Parathyroid adenoma (tissue), 2 donors: ENCODE data around the gene ABAT.

Experiments used
- H2AFZ ChIP-seq: fragments of 300-600 bp; sonication (generic); one replicate; pipeline ENCODE4 v1.7.0; 2017; ENCODE audit warnings: antibody characterized with exemption, mild to moderate bottlenecking
- H3K27ac ChIP-seq: fragments of 300-600 bp; sonication (generic); one replicate; pipeline ENCODE4 v1.7.0; 2017
- H3K27me3 ChIP-seq: fragments of 300-600 bp; sonication (generic); one replicate; pipeline ENCODE4 v1.7.0; 2017; ENCODE audit warnings: low read length; ENCODE audit not compliant: control insufficient read depth, insufficient read depth
- H3K36me3 ChIP-seq: fragments of 300-600 bp; sonication (generic); one replicate; pipeline ENCODE4 v1.7.0; 2017; ENCODE audit warnings: low read length; ENCODE audit not compliant: control insufficient read depth, insufficient read depth
- H3K4me1 ChIP-seq: fragments of 300-600 bp; sonication (generic); one replicate; pipeline ENCODE4 v1.7.0; 2017; ENCODE audit warnings: control low read depth
- H3K4me2 ChIP-seq: fragments of 300-600 bp; sonication (generic); one replicate; pipeline ENCODE4 v1.7.0; 2017; ENCODE audit warnings: low read length
- H3K4me3 ChIP-seq: fragments of 300-600 bp; sonication (generic); one replicate; pipeline ENCODE4 v1.7.0; 2017; ENCODE audit warnings: low read depth, low read length
- H3K79me2 ChIP-seq: fragments of 300-600 bp; sonication (generic); one replicate; pipeline ENCODE4 v1.7.0; 2017; ENCODE audit warnings: control low read depth
- H3K9ac ChIP-seq: fragments of 300-600 bp; sonication (generic); one replicate; pipeline ENCODE4 v1.7.0; 2017; ENCODE audit warnings: mild to moderate bottlenecking
- H3K9me3 ChIP-seq: fragments of 300-600 bp; sonication (generic); one replicate; pipeline ENCODE4 v1.7.0; 2017; ENCODE audit warnings: low read length; ENCODE audit not compliant: control insufficient read depth
- TF ChIP-seq, protein P1 (sequence below): fragments of 300-600 bp; sonication (generic); IDR thresholded peaks from one replicate; pipeline ENCODE4 v1.7.0; 2017; ENCODE audit warnings: antibody characterized with exemption, mild to moderate bottlenecking
- donor health status: primary hyperparathyroidism.

The ABAT gene

DNA sequence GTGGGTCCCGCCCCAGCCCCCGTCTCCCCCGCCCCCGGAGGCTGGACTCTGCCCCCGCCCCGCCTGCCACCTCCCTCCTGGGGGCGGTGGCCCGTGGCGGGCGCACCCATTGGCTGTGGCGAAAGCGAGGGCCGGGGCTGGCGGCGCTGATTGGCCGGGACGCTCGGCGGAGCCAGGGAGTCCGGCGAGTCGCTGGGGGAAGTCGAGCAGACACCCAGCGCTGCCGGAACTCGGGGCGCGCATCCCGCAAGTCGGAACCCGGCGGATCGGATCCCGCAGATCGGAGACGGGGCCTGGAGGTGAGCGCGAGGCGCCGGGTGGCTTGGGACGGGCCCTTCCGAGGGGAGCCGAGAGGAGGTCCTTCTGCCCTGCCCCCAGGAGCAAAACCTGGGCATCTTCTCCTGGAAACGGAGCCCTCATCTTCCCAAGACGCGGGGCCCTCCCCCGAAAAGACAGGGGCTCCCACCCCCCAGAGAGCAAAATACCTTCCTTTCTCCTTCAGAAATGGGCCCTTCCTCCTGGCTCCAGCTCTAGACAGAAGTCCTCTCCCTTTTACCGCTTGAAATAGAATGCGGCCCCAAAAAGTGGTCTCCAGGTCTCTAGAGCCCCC, at the start of gene ABAT:
Gene ABAT, plus strand, starts transcription at position 205 of the 610 bp plus-strand sequence. CDS start 61,123 bp downstream, outside the sequence.
- no peaks in the 10 kb centered on the region for H3K9me3 ChIP-seq
- TF ChIP-seq, protein P1, sequence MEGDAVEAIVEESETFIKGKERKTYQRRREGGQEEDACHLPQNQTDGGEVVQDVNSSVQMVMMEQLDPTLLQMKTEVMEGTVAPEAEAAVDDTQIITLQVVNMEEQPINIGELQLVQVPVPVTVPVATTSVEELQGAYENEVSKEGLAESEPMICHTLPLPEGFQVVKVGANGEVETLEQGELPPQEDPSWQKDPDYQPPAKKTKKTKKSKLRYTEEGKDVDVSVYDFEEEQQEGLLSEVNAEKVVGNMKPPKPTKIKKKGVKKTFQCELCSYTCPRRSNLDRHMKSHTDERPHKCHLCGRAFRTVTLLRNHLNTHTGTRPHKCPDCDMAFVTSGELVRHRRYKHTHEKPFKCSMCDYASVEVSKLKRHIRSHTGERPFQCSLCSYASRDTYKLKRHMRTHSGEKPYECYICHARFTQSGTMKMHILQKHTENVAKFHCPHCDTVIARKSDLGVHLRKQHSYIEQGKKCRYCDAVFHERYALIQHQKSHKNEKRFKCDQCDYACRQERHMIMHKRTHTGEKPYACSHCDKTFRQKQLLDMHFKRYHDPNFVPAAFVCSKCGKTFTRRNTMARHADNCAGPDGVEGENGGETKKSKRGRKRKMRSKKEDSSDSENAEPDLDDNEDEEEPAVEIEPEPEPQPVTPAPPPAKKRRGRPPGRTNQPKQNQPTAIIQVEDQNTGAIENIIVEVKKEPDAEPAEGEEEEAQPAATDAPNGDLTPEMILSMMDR: peak; percentile 6
- H3K9ac ChIP-seq: no peak within 1 kb of the TSS
- no peaks in the 10 kb centered on the region for H3K4me1 ChIP-seq
- peak within 1 kb of the TSS; percentile 52 for H3K4me3 ChIP-seq
- H3K4me2 ChIP-seq: peak within 1 kb of the TSS; percentile 94
- H2AFZ ChIP-seq: peak within 1 kb of the TSS; percentile 77
- no peak within 1 kb of the TSS for H3K27ac ChIP-seq
- H3K79me2 ChIP-seq: no peaks in the 10 kb centered on the region
- H3K36me3 ChIP-seq: no peaks in the 10 kb centered on the region
- H3K27me3 ChIP-seq: no peaks in the 10 kb centered on the region

DNA sequence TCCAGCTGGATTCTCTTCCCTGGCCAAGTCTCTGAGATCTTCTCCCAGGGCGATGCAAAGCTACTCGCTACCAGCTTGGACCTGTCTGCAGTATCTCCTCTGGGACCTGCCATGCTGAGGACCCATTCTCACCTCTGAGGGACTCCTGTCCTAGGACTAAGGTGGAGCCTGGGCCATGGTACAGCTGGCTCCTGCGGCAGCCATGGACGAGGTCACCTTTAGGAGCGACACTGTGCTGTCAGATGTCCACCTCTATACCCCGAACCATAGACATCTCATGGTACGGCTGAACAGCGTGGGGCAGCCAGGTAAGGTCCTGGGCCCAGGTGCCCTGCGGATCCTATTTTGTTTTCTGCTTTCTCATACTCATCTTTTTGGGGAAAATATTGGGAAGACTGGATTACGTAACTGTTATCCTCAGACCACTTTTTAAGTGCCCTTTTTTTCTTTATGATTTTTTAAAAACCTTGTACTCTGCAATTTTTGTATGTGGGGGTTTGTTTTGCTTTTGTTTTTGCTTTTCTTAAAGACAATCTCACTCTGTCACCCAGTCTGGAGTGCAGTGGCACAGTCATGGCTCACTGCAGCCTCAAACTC, 48.8 kb upstream of the ABAT start:
- H3K9me3 ChIP-seq: no peaks in the 10 kb centered on the region
- H3K4me1 ChIP-seq: no peaks in the 10 kb centered on the region
- no peak overlapping the region for H3K4me2 ChIP-seq
- no peaks in the 10 kb centered on the region for H3K36me3 ChIP-seq
- H3K79me2 ChIP-seq: peaks cover 21% of the 10 kb centered on the region
- TF ChIP-seq, protein P1: no peak
- H3K27me3 ChIP-seq: no peaks in the 10 kb centered on the region
- H3K27ac ChIP-seq: no peak overlapping the region
- H3K9ac ChIP-seq: no peak overlapping the region
- H3K4me3 ChIP-seq: no peak overlapping the region
- H2AFZ ChIP-seq: no peak overlapping the region

GRCh38 chr16:8626946-8627345, 47.5 kb upstream of the ABAT start:
- Histone ChIP-seq H3K27me3 (no peaks in the 10 kb centered on the region), H2AFZ (no peak overlapping the region), H3K4me1 (no peaks in the 10 kb centered on the region), H3K79me2 (peaks cover 17% of the 10 kb centered on the region), H3K9me3 (no peaks in the 10 kb centered on the region), H3K4me2 (no peak overlapping the region), H3K9ac (no peak overlapping the region), H3K36me3 (no peaks in the 10 kb centered on the region), H3K27ac (no peak overlapping the region), H3K4me3 (no peak overlapping the region)
- TF ChIP-seq, protein P1: no peak

DNA sequence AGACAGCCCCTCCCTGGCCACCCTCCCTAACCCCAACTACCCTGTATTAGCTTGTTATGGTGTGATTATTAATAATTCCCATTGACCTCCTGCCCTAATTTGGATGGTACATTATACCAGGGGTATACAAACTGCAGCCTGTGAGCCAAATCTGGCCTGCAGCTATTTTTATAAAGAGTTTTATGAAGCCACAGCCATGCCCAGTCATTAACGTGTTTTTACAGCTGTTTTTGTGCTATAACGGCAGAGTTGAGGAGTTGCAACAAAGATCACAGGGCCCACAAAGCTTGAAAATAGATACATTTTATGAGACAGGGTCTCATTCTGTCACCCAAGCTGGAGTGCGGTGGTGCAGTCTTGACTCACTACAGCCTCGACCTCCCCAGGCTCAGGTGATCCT, 47.0 kb upstream of the ABAT start:
- H3K27me3 ChIP-seq: no peaks in the 10 kb centered on the region
- H3K9me3 ChIP-seq: no peaks in the 10 kb centered on the region
- H3K4me2 ChIP-seq: no peak overlapping the region
- H3K27ac ChIP-seq: no peak overlapping the region
- no peak overlapping the region for H2AFZ ChIP-seq
- peaks cover 12% of the 10 kb centered on the region for H3K79me2 ChIP-seq
- no peak overlapping the region for H3K9ac ChIP-seq
- no peaks in the 10 kb centered on the region for H3K4me1 ChIP-seq
- no peak overlapping the region for H3K4me3 ChIP-seq
- no peaks in the 10 kb centered on the region for H3K36me3 ChIP-seq
- TF ChIP-seq, protein P1: no peak
